ENCODE results near the gene ARHGAP8. TPM values are rescaled to one million over a fixed set of nuclear protein-coding genes. Genes with fewer than 3 reads are reported as not detected.

The ARHGAP8 gene
- total RNA-seq, 1 donor from 2014 or later: not detected

GRCh38 chr22:44878483-44879300 is 126.3 kb downstream of the ARHGAP8 start:
- Histone ChIP-seq H3K27me3 (ENCODE audit: low read depth) (no peaks in the 10 kb centered on the region), H3K27ac (replicated peaks) (no peak overlapping the region), H3K4me1 (no peaks in the 10 kb centered on the region), H3K36me3 (no peaks in the 10 kb centered on the region), H3K9me3 (replicated peaks) (peaks cover 28% of the 10 kb centered on the region), H3K4me3 (no peak overlapping the region)
- no peak for DNase-seq
- TF ChIP-seq CTCF (IDR thresholded peaks at IDR 0.05; ENCODE audit: borderline replicate concordance): no peak
- intact Hi-C loops (cut with micrococcal nuclease): no loop called here

- intact Hi-C loops (cut with micrococcal nuclease): no loop called here
- no peaks in the 10 kb centered on the region for H3K4me1 ChIP-seq
- no peak for TF ChIP-seq CTCF (IDR thresholded peaks at IDR 0.05; ENCODE audit: borderline replicate concordance)
- H3K27ac ChIP-seq (replicated peaks): no peak overlapping the region
- H3K4me3 ChIP-seq: no peak overlapping the region
- no peaks in the 10 kb centered on the region for H3K36me3 ChIP-seq
- no peak for DNase-seq
- no peaks in the 10 kb centered on the region for H3K27me3 ChIP-seq (ENCODE audit: low read depth)
- H3K9me3 ChIP-seq (replicated peaks): peaks cover 28% of the 10 kb centered on the region
These were observed 126.9 kb downstream of the ARHGAP8 start for GRCh38 chr22:44879301-44879680.

GRCh38 chr22:44880610-44881290 is 128.4 kb downstream of the ARHGAP8 start:
- Histone ChIP-seq H3K36me3 (no peaks in the 10 kb centered on the region), H3K9me3 (replicated peaks) (peaks cover 28% of the 10 kb centered on the region), H3K4me1 (no peaks in the 10 kb centered on the region), H3K27ac (replicated peaks) (no peak overlapping the region), H3K4me3 (no peak overlapping the region), H3K27me3 (ENCODE audit: low read depth) (no peaks in the 10 kb centered on the region)
- DNase-seq: no peak
- no peak for TF ChIP-seq CTCF (IDR thresholded peaks at IDR 0.05; ENCODE audit: borderline replicate concordance)
- intact Hi-C loops (cut with micrococcal nuclease): no loop called here

GRCh38 chr22:44881624-44882023 is 129.2 kb downstream of the ARHGAP8 start:
- Histone ChIP-seq H3K36me3 (no peaks in the 10 kb centered on the region), H3K27me3 (ENCODE audit: low read depth) (no peaks in the 10 kb centered on the region), H3K9me3 (replicated peaks) (peaks cover 20% of the 10 kb centered on the region), H3K4me3 (no peak overlapping the region), H3K27ac (replicated peaks) (no peak overlapping the region), H3K4me1 (no peaks in the 10 kb centered on the region)
- no peak for DNase-seq
- intact Hi-C loops (cut with micrococcal nuclease): no loop called here
- TF ChIP-seq CTCF (IDR thresholded peaks at IDR 0.05; ENCODE audit: borderline replicate concordance): no peak

GRCh38 chr22:44882226-44882905 is 130.0 kb downstream of the ARHGAP8 start:
- intact Hi-C loops (cut with micrococcal nuclease): no loop called here
- no peaks in the 10 kb centered on the region for H3K4me1 ChIP-seq
- H3K9me3 ChIP-seq (replicated peaks): peaks cover 12% of the 10 kb centered on the region
- no peaks in the 10 kb centered on the region for H3K36me3 ChIP-seq
- no peak overlapping the region for H3K4me3 ChIP-seq
- no peak overlapping the region for H3K27ac ChIP-seq (replicated peaks)
- H3K27me3 ChIP-seq (ENCODE audit: low read depth): no peaks in the 10 kb centered on the region
- no peak for TF ChIP-seq CTCF (IDR thresholded peaks at IDR 0.05; ENCODE audit: borderline replicate concordance)
- DNase-seq: no peak
